Endothelial cell of umbilical vein (primary cell): ENCODE measurements around the gene EDAR. TPM values are rescaled to one million over a fixed set of nuclear protein-coding genes. Genes with fewer than 3 reads are reported as not detected.

Experiments used
- BruUV-seq: library from RNA; stranded (reverse); fragments of 400-500 nt; replicated peaks from 2 replicates; lab custom pipeline; 2021; lab: Mats Ljungman, UMichigan
- CTCF ChIA-PET: fragments of 300-600, 350-600 bp; sonication (Branson Sonifier 250); formaldehyde crosslinking; loops from one replicate; lab custom pipeline; 2021; ENCODE audit warnings: antibody characterized with exemption, inconsistent platforms; lab: Charles Lee
- POLR2A ChIA-PET: fragments of 300-600, 350-600 bp; sonication (Branson Sonifier 250); formaldehyde crosslinking; loops from one replicate; lab custom pipeline; 2021; ENCODE audit warnings: antibody characterized with exemption, inconsistent platforms; lab: Charles Lee
- DNase-seq: peaks from one replicate; pipeline ENCODE4 v3.0.0-alpha.2; 2011; ENCODE audit warnings: low read depth, low spot score
- FAIRE-seq: peaks from 2 replicates; lab custom pipeline; 2011; peaks lifted over from hg19 to GRCh38; lab: Jason Lieb, UNC
- H2AFZ ChIP-seq: 2 replicates; pipeline ENCODE4 v1.6.0; 2012; ENCODE audit warnings: low read depth, low read length, control low read depth, inconsistent platforms
- H3K27ac ChIP-seq: 2 replicates; pipeline ENCODE4 v1.5.1; 2011; ENCODE audit warnings: low read depth, mild to moderate bottlenecking, control low read depth, low read length, moderate library complexity; ENCODE audit not compliant: insufficient read depth
- H3K27me3 ChIP-seq, 2 experiments: 2 replicates each; pipeline versions ENCODE4 v1.6.0 to v1.6.1; 2011; ENCODE audit warnings: low read length in 2 of 2, mixed read lengths in 1 of 2; ENCODE audit not compliant: control insufficient read depth in 2 of 2, insufficient read depth in 2 of 2
- H3K36me3 ChIP-seq, 2 experiments: 2 replicates in 1 of 2; 3 replicates in 1 of 2; pipeline ENCODE4 v1.5.1; 2011; ENCODE audit warnings: low read length in 2 of 2, mild to moderate bottlenecking in 1 of 2, moderate library complexity in 1 of 2; ENCODE audit not compliant: control insufficient read depth in 2 of 2, insufficient read depth in 2 of 2; ENCODE audit errors: extremely low read depth in 1 of 2
- H3K4me1 ChIP-seq: 3 replicates; pipeline ENCODE4 v1.5.1; 2011; ENCODE audit warnings: mild to moderate bottlenecking, low read length; ENCODE audit not compliant: control insufficient read depth, insufficient read depth; ENCODE audit errors: extremely low read depth
- H3K4me2 ChIP-seq: 2 replicates; pipeline ENCODE4 v1.6.1; 2011; ENCODE audit warnings: low read length, control low read depth, mixed read lengths; ENCODE audit not compliant: insufficient read depth
- H3K4me3 ChIP-seq, 3 experiments: fragments of 200-600 bp in 1 of 3; sonication (generic), shearing (Covaris generic) in 1 of 3; replicated peaks in 1 of 3; 2 replicates each; pipeline ENCODE4 v1.5.1; 2011 to 2016; ENCODE audit warnings: control low read depth in 3 of 3, low read length in 3 of 3, mild to moderate bottlenecking in 2 of 3, inconsistent platforms in 1 of 3, low read depth in 1 of 3, moderate library complexity in 1 of 3; ENCODE audit not compliant: insufficient read depth in 1 of 3
- H3K79me2 ChIP-seq: 2 replicates; pipeline ENCODE4 v1.6.0; 2012; ENCODE audit warnings: low read length, inconsistent platforms; ENCODE audit not compliant: control insufficient read depth, insufficient read depth
- H3K9ac ChIP-seq: replicated peaks from 2 replicates; pipeline ENCODE3; 2011; ENCODE audit warnings: low read length, control low read depth; ENCODE audit not compliant: insufficient read depth; ENCODE audit errors: extremely low read depth
- H3K9me1 ChIP-seq: replicated peaks from 3 replicates; pipeline ENCODE4 v1.6.0; 2011; ENCODE audit warnings: mild to moderate bottlenecking, low read length; ENCODE audit not compliant: control insufficient read depth, insufficient read depth; ENCODE audit errors: extremely low read depth
- H3K9me3 ChIP-seq: replicated peaks from 2 replicates; pipeline ENCODE4 v1.5.1; 2012; ENCODE audit warnings: low read length, inconsistent platforms; ENCODE audit not compliant: control insufficient read depth, insufficient read depth
- H4K20me1 ChIP-seq: replicated peaks from 2 replicates; pipeline ENCODE3; 2011; ENCODE audit warnings: mild to moderate bottlenecking, low read length; ENCODE audit not compliant: control insufficient read depth, insufficient read depth; ENCODE audit errors: extremely low read depth
- CTCF ChIP-seq, 2 donors: IDR thresholded peaks; 1 replicate in 1 of 2; 2 replicates in 1 of 2; pipeline ENCODE4 v1.5.1; 2011; ENCODE audit warnings: low read length in 2 of 2, mild to moderate bottlenecking in 2 of 2, moderate library complexity in 2 of 2, control low read depth in 1 of 2, inconsistent platforms in 1 of 2, low read depth in 1 of 2; ENCODE audit not compliant: insufficient read depth in 1 of 2; ENCODE audit errors: extremely low read depth in 1 of 2
- GATA2 ChIP-seq: IDR thresholded peaks from 2 replicates; pipeline ENCODE4 v1.7.0; 2011; ENCODE audit warnings: low read depth, mild to moderate bottlenecking, moderate library complexity, mixed read lengths, low read length; ENCODE audit not compliant: insufficient read length, insufficient read depth
- JUN ChIP-seq: IDR thresholded peaks from 2 replicates; pipeline ENCODE4 v1.6.1; 2011; ENCODE audit warnings: borderline replicate concordance, low read depth; ENCODE audit not compliant: insufficient read length, insufficient read depth
- MAX ChIP-seq: IDR thresholded peaks from 2 replicates; pipeline ENCODE4 v1.6.1; 2011; ENCODE audit not compliant: insufficient read depth, insufficient read length
- POLR2A ChIP-seq: IDR thresholded peaks from 2 replicates; pipeline ENCODE4 v1.6.1; 2012; ENCODE audit warnings: low read depth, mild to moderate bottlenecking, control low read depth, low read length
- POLR2AphosphoS5 ChIP-seq: IDR thresholded peaks from 2 replicates; pipeline ENCODE4 v1.6.1; 2012; ENCODE audit warnings: low read depth, mild to moderate bottlenecking, control low read depth, low read length, moderate library complexity; ENCODE audit not compliant: insufficient read depth
- dilution Hi-C: fragments of 300-500 bp; cut with MboI; formaldehyde crosslinking; loops from one replicate; pipeline ENCODE4 v1.15.0; 2019; ENCODE audit warnings: low sequenced_read_pairs; ENCODE audit not compliant: extremely low pct_ligation_motif_present
- intact Hi-C: fragments of 100-400 bp; cut with micrococcal nuclease; formaldehyde crosslinking; loops from one replicate; pipeline ENCODE4 v1.10.0; 2022
- polyA plus RNA-seq, 4 experiments: library from polyadenylated mRNA; depleted of rRNA in 3 of 4; stranded (reverse) in 3 of 4; unstranded in 1 of 4; fragments of >200 nt; gene quantifications; 2 replicates each; pipeline versions ENCODE4 v1.2.1 to v1.2.3, GENCODE V29; 2011 to 2012; ENCODE audit warnings: missing spikeins in 1 of 4
- total RNA-seq: library from RNA; stranded (reverse); gene quantifications from 2 replicates; pipeline ENCODE4 v1.2.3, GENCODE V29; 2021

The EDAR gene
- total and polyA plus RNA-seq, 2 donors (not counting 3 experiments of a cell fraction or from before 2014, with no cell fraction given) = not detected

- no peak for DNase-seq
- intact Hi-C loops = no loop called here
- no peak overlapping the region for H3K27ac ChIP-seq
- FAIRE-seq = peak; percentile 82
- dilution Hi-C loops = no loop called here
- no peaks in the 10 kb centered on the region for H4K20me1 ChIP-seq
- H3K4me1 ChIP-seq = no peaks in the 10 kb centered on the region
- no peak overlapping the region for H2AFZ ChIP-seq
- ChIA-PET POLR2A (no interaction called here), CTCF (interaction anchor here (0.9 to 1.2 kb wide), 2 partner anchors 11 to 14 kb away, joined by 4 to 5 read pairs; no protein-coding TSS in a partner anchor)
- H3K9me1 ChIP-seq = no peaks in the 10 kb centered on the region
- H3K4me3 ChIP-seq = no peak overlapping the region
- H3K36me3 ChIP-seq = no peaks in the 10 kb centered on the region
- no peak overlapping the region for H3K4me2 ChIP-seq
- H3K27me3 ChIP-seq = peaks cover 15 to 21% of the 10 kb centered on the region in 2 experiments
- no peaks in the 10 kb centered on the region for H3K79me2 ChIP-seq
- no TSS peak for BruUV-seq
- H3K9ac ChIP-seq = no peak overlapping the region
- no peaks in the 10 kb centered on the region for H3K9me3 ChIP-seq
- no peak for TF ChIP-seq CTCF (IDR thresholded peaks at IDR 0.05; ENCODE audit: extremely low read depth in 1 of 2, insufficient read depth in 1 of 2, low read depth in 1 of 2, low read length in 2 of 2)
- no peak for TF ChIP-seq POLR2A
- TF ChIP-seq MAX = no peak
- TF ChIP-seq JUN = no peak
- TF ChIP-seq POLR2AphosphoS5 = no peak
- TF ChIP-seq GATA2 = no peak
Measured at GRCh38 chr2:108979461-108979860, 9.6 kb downstream of the EDAR start.
